ENCODE measurements around the gene SLC12A5.

DNA sequence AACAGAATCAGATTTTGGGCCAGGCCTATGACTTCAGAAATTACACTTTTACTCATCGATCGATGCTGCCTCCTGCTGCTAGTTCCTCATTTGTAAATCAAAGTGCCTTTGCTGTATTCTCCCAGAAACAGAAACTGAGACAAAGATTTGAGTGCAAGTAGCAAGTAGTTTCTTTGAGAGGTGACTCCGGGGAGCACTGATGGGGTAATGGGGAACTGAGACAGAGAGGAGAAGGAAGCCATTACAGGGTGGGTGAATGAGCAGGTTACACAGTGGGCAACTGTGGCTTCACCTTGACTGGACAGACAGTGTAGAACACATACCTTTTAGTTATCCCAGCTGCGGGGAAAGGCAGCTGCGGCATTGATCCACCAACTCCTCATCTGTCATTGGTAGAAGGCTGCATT is 79.4 kb downstream of the SLC12A5 start:
- TF ChIP-seq, protein P1, sequence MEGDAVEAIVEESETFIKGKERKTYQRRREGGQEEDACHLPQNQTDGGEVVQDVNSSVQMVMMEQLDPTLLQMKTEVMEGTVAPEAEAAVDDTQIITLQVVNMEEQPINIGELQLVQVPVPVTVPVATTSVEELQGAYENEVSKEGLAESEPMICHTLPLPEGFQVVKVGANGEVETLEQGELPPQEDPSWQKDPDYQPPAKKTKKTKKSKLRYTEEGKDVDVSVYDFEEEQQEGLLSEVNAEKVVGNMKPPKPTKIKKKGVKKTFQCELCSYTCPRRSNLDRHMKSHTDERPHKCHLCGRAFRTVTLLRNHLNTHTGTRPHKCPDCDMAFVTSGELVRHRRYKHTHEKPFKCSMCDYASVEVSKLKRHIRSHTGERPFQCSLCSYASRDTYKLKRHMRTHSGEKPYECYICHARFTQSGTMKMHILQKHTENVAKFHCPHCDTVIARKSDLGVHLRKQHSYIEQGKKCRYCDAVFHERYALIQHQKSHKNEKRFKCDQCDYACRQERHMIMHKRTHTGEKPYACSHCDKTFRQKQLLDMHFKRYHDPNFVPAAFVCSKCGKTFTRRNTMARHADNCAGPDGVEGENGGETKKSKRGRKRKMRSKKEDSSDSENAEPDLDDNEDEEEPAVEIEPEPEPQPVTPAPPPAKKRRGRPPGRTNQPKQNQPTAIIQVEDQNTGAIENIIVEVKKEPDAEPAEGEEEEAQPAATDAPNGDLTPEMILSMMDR (IDR thresholded peaks at IDR 0.05), result no peak
- TF ChIP-seq POLR2A (IDR thresholded peaks at IDR 0.05), result no peak

Measured in right lobe of liver (tissue), 4 donors.